NCI-H82 treated with DMSO at 0.1 percent for 48 hours (cell line): ENCODE measurements around the gene TNK1.

Experiments used
- DNase-seq: peaks from one replicate; lab custom pipeline; 2025; ENCODE audit not compliant: unreplicated experiment; lab: John Stamatoyannopoulos, UW

The TNK1 gene

GRCh38 chr17:7408863-7409262 lies 28.0 kb downstream of the TNK1 start:
- no peak for DNase-seq

DNA sequence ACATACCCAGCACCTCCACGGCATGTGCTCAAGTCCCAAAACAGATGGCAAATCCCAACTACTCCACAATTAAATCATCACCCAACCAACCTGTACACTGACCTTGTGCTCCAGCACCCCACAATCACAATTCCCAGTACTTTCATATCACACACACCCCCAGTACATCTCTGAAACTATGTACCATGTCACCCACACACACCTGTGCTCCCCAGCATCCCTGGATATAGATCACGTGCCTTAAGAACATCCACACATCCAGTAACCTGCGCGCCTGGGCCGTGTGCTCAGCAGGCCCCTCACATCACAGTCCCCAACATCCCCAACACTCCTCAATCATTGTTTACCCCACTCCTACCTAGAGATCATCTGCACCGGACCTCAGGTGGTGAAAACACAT lies 28.8 kb downstream of the TNK1 start:
- DNase-seq: no peak

DNA sequence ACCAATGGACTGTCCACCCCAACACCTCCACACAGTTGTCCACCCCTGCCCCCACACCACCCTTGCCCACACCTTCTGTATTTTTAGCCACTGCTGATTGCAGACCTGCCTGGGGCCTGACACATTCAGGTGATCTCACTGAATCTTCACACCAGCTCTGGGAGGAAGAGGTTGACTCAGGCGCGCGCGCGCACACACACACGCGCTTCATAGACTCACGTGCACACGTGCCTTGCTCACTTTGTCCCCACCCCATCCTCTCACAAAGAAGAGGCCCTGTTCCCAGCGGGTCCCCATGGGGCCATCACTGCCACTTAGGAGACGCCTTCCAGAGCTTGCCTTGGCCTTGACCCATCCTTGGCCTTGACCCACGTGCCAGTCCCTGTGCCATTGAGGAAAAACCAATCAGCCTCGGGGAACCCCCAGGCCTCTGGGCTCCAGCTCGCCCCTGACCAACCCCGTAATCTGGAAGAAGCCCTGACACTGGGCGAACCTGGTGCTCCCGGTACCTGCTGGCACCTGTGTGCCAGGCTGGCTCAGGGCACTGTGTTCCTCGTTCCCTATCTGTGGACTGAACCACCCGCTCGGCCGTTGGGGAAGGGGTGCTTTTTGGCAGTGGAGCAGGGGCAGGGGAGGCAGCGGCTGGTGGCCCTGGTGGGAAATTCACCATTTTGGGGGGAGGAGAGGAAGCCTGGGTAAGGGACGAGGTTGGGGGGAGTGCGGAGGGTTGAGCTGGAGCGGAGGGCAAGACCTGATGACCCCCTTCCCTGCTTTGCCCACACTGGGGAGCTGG lies 29.9 kb downstream of the TNK1 start:
- DNase-seq: no peak

- DNase-seq: no peak
Measured at GRCh38 chr17:7411427-7411750, 30.5 kb downstream of the TNK1 start.

GRCh38 chr17:7413346-7413985 lies 32.6 kb downstream of the TNK1 start:
- no peak for DNase-seq

DNA sequence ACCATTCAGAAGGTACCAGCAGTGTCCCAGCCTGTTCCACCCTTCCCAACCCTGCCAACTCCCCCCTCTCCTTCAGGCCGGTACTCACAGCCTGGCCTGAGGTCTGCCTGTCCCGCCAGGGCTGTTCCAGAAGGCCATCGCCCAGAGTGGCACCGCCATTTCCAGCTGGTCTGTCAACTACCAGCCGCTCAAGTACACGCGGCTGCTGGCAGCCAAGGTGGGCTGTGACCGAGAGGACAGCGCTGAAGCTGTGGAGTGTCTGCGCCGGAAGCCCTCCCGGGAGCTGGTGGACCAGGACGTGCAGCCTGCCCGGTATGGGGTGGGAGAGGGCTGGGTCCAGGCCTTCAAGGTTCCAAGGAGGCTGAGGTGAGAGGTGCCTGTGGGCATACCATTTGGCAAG lies 33.9 kb downstream of the TNK1 start:
- DNase-seq: no peak

DNA sequence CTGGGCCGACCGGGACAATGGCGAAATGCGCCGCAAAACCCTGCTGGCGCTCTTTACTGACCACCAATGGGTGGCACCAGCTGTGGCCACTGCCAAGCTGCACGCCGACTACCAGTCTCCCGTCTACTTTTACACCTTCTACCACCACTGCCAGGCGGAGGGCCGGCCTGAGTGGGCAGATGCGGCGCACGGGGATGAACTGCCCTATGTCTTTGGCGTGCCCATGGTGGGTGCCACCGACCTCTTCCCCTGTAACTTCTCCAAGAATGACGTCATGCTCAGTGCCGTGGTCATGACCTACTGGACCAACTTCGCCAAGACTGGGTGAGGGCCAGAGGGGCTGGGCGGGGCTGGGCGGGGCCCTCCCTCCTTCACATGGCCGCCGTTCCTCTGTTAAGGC lies 34.9 kb downstream of the TNK1 start:
- no peak for DNase-seq

DNA sequence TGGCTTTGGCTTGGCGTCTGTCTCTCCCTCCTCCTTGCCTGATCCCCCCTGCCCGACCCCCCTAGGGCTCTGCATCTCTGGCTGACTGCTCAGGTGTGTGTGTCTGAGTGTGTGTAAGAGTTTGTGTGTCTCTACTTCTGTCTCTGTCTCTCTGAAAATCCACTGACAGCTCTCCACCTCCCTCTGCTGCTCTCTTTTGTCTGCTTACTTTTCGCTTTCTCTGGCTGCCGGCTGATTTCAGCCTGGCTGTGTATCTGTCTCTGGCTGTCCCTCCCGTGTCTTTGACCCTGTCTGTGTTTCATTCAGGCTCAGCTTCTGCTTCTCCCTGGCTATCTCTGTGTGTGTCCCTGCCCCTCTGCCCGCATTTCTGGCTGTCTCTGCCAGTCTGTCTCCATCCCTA lies 35.4 kb downstream of the TNK1 start:
- no peak for DNase-seq

DNA sequence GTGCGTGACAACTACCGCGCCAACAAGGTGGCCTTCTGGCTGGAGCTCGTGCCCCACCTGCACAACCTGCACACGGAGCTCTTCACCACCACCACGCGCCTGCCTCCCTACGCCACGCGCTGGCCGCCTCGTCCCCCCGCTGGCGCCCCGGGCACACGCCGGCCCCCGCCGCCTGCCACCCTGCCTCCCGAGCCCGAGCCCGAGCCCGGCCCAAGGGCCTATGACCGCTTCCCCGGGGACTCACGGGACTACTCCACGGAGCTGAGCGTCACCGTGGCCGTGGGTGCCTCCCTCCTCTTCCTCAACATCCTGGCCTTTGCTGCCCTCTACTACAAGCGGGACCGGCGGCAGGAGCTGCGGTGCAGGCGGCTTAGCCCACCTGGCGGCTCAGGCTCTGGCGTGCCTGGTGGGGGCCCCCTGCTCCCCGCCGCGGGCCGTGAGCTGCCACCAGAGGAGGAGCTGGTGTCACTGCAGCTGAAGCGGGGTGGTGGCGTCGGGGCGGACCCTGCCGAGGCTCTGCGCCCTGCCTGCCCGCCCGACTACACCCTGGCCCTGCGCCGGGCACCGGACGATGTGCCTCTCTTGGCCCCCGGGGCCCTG lies 36.3 kb downstream of the TNK1 start:
- no peak for DNase-seq

DNA sequence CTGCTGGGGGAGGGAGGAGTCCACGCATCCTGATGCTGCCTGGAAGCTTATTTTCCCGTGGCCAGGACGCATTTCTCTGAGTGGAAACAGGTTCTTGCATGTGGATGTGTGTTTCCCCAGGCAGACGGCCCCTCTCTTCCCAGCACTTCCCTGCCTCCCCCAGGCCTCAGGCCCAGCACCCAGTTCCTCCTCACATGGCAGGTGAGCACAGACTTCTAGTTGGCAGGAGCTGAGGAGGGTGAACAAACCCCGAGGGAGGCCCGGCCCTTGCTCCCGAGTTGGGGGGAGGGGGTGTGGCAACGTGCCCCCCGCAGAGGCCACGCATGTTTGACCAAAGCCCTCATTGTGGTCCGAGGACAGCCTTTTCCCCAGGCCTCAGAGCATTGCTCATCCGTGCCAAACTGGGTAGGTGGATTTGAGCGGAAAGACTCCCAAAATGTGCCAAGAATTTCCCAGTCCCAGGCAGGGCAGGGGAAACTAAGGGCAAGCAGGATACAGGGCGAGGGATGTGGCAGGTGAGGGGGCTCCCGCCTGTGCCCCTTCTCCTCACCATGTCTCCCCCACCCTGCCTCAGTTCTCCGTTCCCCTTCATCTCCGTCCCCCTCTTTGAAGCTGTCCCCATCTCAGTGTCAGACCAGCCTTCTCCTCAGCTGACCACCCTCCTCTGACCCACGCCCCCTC lies 37.7 kb downstream of the TNK1 start:
- DNase-seq: no peak

DNA sequence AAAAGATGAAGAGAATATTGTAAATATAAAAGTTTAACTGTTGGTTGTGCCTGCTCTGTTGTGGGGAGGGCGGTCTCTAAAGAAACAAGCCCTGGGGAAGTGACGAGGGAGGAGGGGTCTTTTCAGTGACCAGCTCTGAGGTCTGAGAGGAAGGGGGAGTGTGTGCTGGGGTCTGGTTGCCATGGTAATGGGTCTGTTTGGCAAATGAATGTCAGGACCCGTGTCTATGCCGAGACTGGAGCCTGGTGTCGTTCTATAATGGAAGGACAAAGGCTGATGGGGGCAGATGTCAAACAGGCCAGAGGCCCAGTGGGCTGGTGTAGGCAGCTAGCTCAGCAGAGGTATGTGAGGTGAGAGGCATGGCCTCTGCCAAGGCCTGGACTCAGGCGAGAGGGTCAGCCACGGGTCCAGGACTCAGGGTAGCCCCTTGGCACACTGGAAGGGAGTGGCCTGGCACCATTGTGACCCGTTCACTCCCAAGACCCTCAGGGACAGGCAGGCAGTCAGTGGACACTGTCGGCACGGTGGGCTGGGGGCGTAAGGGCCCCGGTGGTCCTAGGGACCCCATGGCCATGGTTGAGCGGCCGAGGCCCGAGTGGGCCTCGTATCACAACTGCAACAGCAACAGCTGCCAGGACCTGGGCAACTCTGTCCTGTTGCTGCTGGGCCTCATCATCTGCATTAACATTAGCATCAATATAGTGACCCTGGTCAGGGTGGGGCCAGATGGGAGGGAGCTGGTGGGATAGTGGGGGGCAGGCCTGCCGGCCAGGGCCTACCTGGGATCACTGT lies 39.1 kb downstream of the TNK1 start, which contains the start of gene SPEM1:
Gene SPEM1 (plus strand): TSS at position 506 of the 792 bp plus-strand sequence. CDS start 61 bp downstream, at position 567.
- no peak for DNase-seq

DNA sequence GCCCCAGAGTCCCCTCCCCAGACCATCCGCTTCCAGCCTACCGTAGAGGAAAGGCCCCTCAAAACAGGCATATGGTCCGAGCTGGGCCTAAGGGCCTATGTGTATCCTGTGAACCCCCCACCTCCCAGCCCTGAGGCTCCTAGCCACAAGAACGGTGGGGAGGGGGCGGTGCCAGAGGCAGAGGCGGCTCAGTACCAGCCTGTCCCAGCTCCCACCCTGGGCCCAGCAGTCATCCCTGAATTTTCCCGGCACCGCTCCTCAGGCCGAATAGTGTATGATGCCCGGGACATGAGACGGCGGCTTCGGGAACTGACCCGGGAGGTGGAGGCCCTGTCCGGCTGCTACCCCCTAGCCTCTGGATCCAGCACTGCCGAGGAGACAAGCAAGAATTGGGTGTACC lies 40.3 kb downstream of the TNK1 start:
- DNase-seq: no peak

DNA sequence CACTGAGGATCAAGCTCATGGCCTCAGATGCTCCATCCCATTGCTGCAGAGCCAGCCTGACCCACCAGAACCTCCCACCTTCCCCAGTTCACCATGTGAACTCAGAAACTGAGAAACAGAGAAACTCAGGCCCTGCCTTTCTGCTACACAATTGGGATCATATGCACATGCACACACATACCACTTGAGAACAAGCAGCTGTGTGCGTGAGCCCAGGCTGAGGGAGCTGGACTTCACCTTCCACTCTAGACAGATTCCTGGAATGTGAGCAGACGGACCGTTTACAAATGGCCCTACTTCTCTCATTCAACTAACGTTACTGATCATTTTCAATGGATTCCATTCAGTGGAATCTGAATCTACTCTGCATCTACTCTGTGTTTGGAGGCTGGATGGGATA lies 42.8 kb downstream of the TNK1 start:
- DNase-seq: no peak

- DNase-seq: no peak
Measured at GRCh38 chr17:7425316-7425715, 44.4 kb downstream of the TNK1 start, which contains the start of gene SPEM2. SPEM2 (plus strand) TSS chr17:7425616; CDS start chr17:7425689, 73 bp downstream.

GRCh38 chr17:7425756-7426155 lies 44.9 kb downstream of the TNK1 start:
- no peak for DNase-seq

DNA sequence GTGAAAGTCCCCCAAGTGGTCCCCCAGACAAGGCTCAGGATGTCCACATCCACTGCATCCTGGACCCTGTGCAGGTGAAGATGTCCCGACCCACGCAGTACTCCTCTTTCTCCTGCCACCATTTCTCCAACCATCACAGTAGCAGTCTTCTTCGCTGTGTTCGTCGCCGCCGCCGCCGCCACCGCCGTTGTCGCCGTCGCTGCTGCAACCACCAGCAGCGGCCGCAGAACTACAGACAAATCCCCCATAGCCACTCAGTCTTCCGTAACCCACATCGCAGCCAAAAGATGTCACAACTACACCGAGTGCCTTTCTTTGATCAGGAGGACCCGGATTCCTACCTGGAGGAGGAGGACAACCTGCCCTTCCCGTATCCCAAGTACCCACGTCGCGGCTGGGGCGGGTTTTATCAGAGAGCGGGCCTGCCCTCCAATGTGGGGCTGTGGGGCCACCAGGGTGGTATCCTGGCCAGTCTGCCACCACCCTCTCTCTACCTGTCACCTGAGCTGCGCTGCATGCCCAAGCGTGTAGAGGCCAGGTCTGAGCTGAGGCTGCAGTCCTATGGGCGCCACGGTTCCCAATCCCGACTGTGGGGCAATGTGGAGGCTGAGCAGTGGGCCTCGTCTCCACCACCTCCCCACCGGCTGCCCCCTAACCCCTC lies 45.4 kb downstream of the TNK1 start:
- DNase-seq: no peak

DNA sequence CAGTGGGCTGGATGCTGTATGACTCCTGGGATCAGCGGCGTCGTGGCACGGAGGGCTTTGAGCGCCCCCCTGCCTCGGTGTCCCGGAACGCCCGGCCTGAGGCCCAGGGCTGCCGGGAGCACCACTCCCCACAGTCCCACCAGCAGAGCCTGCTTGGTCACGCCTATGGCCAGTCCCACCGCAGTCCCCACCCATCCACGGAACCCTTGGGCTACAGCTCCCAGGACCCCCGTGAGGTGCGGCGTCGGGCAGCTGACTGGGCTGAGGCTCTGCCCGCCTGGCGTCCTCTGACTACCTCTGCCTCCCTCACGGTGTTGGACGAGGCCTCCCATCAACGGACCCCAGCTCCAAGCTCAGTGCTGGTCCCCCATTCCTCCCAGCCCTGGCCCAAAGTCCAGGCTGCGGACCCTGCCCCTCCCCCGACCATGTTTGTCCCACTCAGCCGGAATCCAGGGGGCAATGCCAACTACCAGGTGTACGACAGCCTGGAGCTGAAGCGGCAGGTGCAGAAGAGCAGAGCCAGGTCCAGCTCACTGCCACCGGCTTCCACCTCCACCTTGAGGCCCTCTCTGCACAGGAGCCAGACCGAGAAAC lies 46.1 kb downstream of the TNK1 start:
- no peak for DNase-seq

GRCh38 chr17:7427549-7427948 lies 46.7 kb downstream of the TNK1 start:
- no peak for DNase-seq

DNA sequence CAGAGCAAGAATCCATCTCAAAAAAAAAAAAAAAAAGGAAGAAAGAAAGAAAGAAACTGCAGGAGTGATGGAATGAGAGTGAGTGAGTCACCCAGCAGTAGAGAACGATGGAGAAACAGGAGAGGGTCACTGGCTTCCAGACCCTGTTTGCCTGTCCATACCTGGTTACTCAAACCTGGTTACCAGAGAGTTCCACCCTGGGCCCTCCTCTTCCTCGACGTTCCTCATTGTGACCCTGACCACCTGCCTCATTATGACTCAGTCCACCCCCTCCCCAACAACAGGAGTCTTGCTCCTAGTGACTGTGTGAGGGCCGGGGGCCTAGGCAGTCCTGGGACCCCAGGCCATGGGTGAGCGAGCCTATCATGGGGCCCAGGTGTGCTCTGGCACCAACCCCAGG lies 47.7 kb downstream of the TNK1 start, which contains the start of gene SPEM3:
Gene SPEM3 (plus strand): TSS at position 301 of the 400 bp plus-strand sequence. CDS start 46 bp downstream, at position 347.
- DNase-seq: no peak

GRCh38 chr17:7429722-7430121 lies 48.8 kb downstream of the TNK1 start:
- no peak for DNase-seq
